Measurements from ENCODE around the gene ACADVL. TPM values are rescaled to one million over a fixed set of nuclear protein-coding genes. Genes with fewer than 3 reads are reported as not detected.
A peak's percentile ranks its signal among the peaks of the same experiment; 100 is the strongest.

The ACADVL gene
- total RNA-seq, 4 donors from 2014 or later, result 877 to 3,047 (median 1,981) TPM

GRCh38 chr17:7262935-7263800 is 43.4 kb downstream of the ACADVL start:
- Histone ChIP-seq H3K9me3 (no peaks in the 10 kb centered on the region), H3K36me3 (no peaks in the 10 kb centered on the region), H3K27ac (peak overlapping the region; percentile 88 to 96 (median 94)), H3K4me3 (peak overlapping the region; percentile 32 to 72 (median 53)), H3K4me1 (peaks cover 0 to 69% (median 31%) of the 10 kb centered on the region in 4 donors), H3K27me3 (peaks cover 42% of the 10 kb centered on the region)
- intact Hi-C loops (cut with DNase I; ENCODE audit: low total_unique reads), result no loop called here
- in situ Hi-C loops (cut with MboI; ENCODE audit: low pct_ligation_motif_present in 1 of 4, low pct_unique_long_range_greater_than_20kb in 1 of 4, low sequenced_read_pairs in 3 of 4), result no loop called here
- TF ChIP-seq EP300 (IDR thresholded peaks at IDR 0.05; ENCODE audit: low read depth) (peak; percentile 67), POLR2A (IDR thresholded peaks at IDR 0.05) (peak; percentile 95), POLR2AphosphoS5 (IDR thresholded peaks at IDR 0.05) (peak; percentile 6 to 90 (median 79)), CTCF (IDR thresholded peaks at IDR 0.05) (no peak)
- peak; percentile 95 for DNase-seq
- WGBS, 2 donors (ENCODE audit: low coverage in 1 of 2), result 3 to 11% methylated on average over 11 to 26 of the region's 26 CpGs

- TF ChIP-seq POLR2AphosphoS5 (IDR thresholded peaks at IDR 0.05) (peak in 1 of 3 donors; percentile 52), EP300 (IDR thresholded peaks at IDR 0.05; ENCODE audit: low read depth) (no peak)
- Histone ChIP-seq H3K27ac (peak overlapping the region; percentile 88 to 96 (median 94)), H3K27me3 (peaks cover 42% of the 10 kb centered on the region), H3K36me3 (no peaks in the 10 kb centered on the region), H3K4me1 (peaks cover 0 to 65% (median 30%) of the 10 kb centered on the region in 4 donors), H3K9me3 (no peaks in the 10 kb centered on the region), H3K4me3 (peak overlapping the region in 3 of 4 donors; percentile 46 to 72 (median 60))
- peak; percentile 76 for DNase-seq
- 38 to 40% methylated on average over 3 to 4 of the region's 4 CpGs for WGBS, 2 donors (ENCODE audit: low coverage in 1 of 2)
- in situ Hi-C loops (cut with MboI; ENCODE audit: low pct_ligation_motif_present in 1 of 4, low pct_unique_long_range_greater_than_20kb in 1 of 4, low sequenced_read_pairs in 3 of 4), result no loop called here
- intact Hi-C loops (cut with DNase I; ENCODE audit: low total_unique reads), result no loop called here
These were observed 44.0 kb downstream of the ACADVL start for GRCh38 chr17:7263801-7264078.

- intact Hi-C loops (cut with DNase I; ENCODE audit: low total_unique reads), result no loop called here
- TF ChIP-seq POLR2AphosphoS5 (IDR thresholded peaks at IDR 0.05) (no peak), EP300 (IDR thresholded peaks at IDR 0.05; ENCODE audit: low read depth) (no peak), CTCF (IDR thresholded peaks at IDR 0.05) (no peak), POLR2A (IDR thresholded peaks at IDR 0.05) (no peak)
- Histone ChIP-seq H3K27ac (peak overlapping the region; percentile 80 to 82 (median 82)), H3K9me3 (no peaks in the 10 kb centered on the region), H3K36me3 (no peaks in the 10 kb centered on the region), H3K4me1 (peaks cover 0 to 59% (median 26%) of the 10 kb centered on the region in 4 donors), H3K4me3 (no peak overlapping the region), H3K27me3 (peaks cover 30% of the 10 kb centered on the region)
- DNase-seq, result no peak
- in situ Hi-C loops (cut with MboI; ENCODE audit: low pct_ligation_motif_present in 1 of 4, low pct_unique_long_range_greater_than_20kb in 1 of 4, low sequenced_read_pairs in 3 of 4), result no loop called here
- 34 to 38% methylated on average over 1 of the region's 1 CpG for WGBS, 2 donors (ENCODE audit: low coverage in 1 of 2)
These were observed 47.0 kb downstream of the ACADVL start for GRCh38 chr17:7266784-7267183.

Small RNA genes lying within 50 kb of the gene (small RNA-seq; reads per million reads assigned to genes)
- gene AC120057.4 (0 reads per million in 4 donors), gene MIR324 (2.9 to 22.5 (median 15.3) reads per million in 4 donors), gene RF00019 (0 reads per million in 4 donors)

Other genes starting within 250 kb of the ACADVL start
- not detected for gene ALOX12, start 223.9 kb upstream of the ACADVL start, total RNA-seq
- gene RNASEK, start 207.3 kb upstream of the ACADVL start, total RNA-seq, result 100 to 1,000 TPM in 2 of 4 donors, 10 to 100 TPM in 2; 38.8 to 177 (median 118) TPM
- gene BCL6B, start 196.9 kb upstream of the ACADVL start, total RNA-seq, result 1 to 10 TPM in 1 of 4 donors, under 1 TPM in 2, not detected in 1; 0.32 to 1.8 (median 0.82) TPM
- 1 to 10 TPM in 3 of 4 donors, not detected in 1; 2.4 to 8.6 (median 3.5) TPM for gene SLC16A13, start 183.9 kb upstream of the ACADVL start, total RNA-seq
- gene SLC16A11, start 175.8 kb upstream of the ACADVL start, total RNA-seq, result 1 to 10 TPM in 2 of 4 donors, not detected in 2; 1.2 to 2.2 TPM
- 1 to 10 TPM in 2 of 4 donors, not detected in 2; 6.3 to 7.0 TPM for gene CLEC10A, start 139.7 kb upstream of the ACADVL start, total RNA-seq
- under 1 TPM in 1 of 4 donors, not detected in 3; 0.32 TPM for gene ASGR2, start 105.1 kb upstream of the ACADVL start, total RNA-seq
- gene ASGR1, start 40.6 kb upstream of the ACADVL start, total RNA-seq, result under 1 TPM in 2 of 4 donors, not detected in 2; 0.48 to 0.82 TPM
- gene DLG4, start 102 bp upstream of the ACADVL start, total RNA-seq, result 10 to 100 TPM in 1 of 4 donors, 1 to 10 TPM in 3; 2.4 to 15.7 (median 6.1) TPM
- gene DVL2, start 14.6 kb downstream of the ACADVL start, total RNA-seq, result 100 to 1,000 TPM in 2 of 4 donors, 10 to 100 TPM in 2; 35.9 to 182 (median 69.2) TPM
- 10 to 100 TPM; 20.6 to 33.5 (median 27.8) TPM for gene PHF23, start 19.5 kb downstream of the ACADVL start, total RNA-seq
- 100 to 1,000 TPM; 209 to 479 (median 394) TPM for gene GABARAP, start 22.5 kb downstream of the ACADVL start, total RNA-seq
- gene CTDNEP1, start 31.8 kb downstream of the ACADVL start, total RNA-seq, result 100 to 1,000 TPM in 1 of 4 donors, 10 to 100 TPM in 3; 52.3 to 113 (median 60.4) TPM
- gene ELP5, start 32.3 kb downstream of the ACADVL start, total RNA-seq, result 10 to 100 TPM in 3 of 4 donors, 1 to 10 TPM in 1; 4.9 to 36.2 (median 30.3) TPM
- 1,000 to 10,000 TPM in 1 of 4 donors, 100 to 1,000 TPM in 3; 571 to 1,162 (median 940) TPM for gene CLDN7, start 42.5 kb downstream of the ACADVL start, total RNA-seq
- gene SLC2A4, start 61.8 kb downstream of the ACADVL start, total RNA-seq, result 10 to 100 TPM in 3 of 4 donors, 1 to 10 TPM in 1; 9.7 to 35.5 (median 20.3) TPM
- 100 to 1,000 TPM in 1 of 4 donors, 10 to 100 TPM in 3; 23.1 to 151 (median 43.4) TPM for gene YBX2, start 74.7 kb downstream of the ACADVL start, total RNA-seq
- 100 to 1,000 TPM in 3 of 4 donors, 10 to 100 TPM in 1; 91.3 to 188 (median 149) TPM for gene EIF5A, start 87.7 kb downstream of the ACADVL start, total RNA-seq
- gene GPS2, start 95.4 kb downstream of the ACADVL start, total RNA-seq, result 100 to 1,000 TPM in 3 of 4 donors, 10 to 100 TPM in 1; 96.5 to 578 (median 150) TPM
- gene NEURL4, start 109.4 kb downstream of the ACADVL start, total RNA-seq, result 100 to 1,000 TPM in 1 of 4 donors, 10 to 100 TPM in 3; 27.8 to 109 (median 35.0) TPM
- 10 to 100 TPM in 2 of 4 donors, 1 to 10 TPM in 2; 4.8 to 21.0 (median 10.0) TPM for gene ACAP1, start 116.6 kb downstream of the ACADVL start, total RNA-seq
- 10 to 100 TPM in 1 of 4 donors, 1 to 10 TPM in 3; 1.2 to 10.8 (median 7.8) TPM for gene KCTD11, start 132.2 kb downstream of the ACADVL start, total RNA-seq
- not detected for gene TMEM95, start 135.2 kb downstream of the ACADVL start, total RNA-seq
- 100 to 1,000 TPM in 1 of 4 donors, 10 to 100 TPM in 3; 38.9 to 110 (median 53.2) TPM for gene TNK1, start 161.2 kb downstream of the ACADVL start, total RNA-seq
- 10 to 100 TPM; 13.2 to 32.4 (median 18.4) TPM for gene PLSCR3, start 174.6 kb downstream of the ACADVL start, total RNA-seq
- gene TMEM256, start 184.2 kb downstream of the ACADVL start, total RNA-seq, result 100 to 1,000 TPM in 2 of 4 donors, 10 to 100 TPM in 1, 1 to 10 TPM in 1; 10.0 to 129 (median 85.6) TPM
- 10 to 100 TPM in 1 of 4 donors, 1 to 10 TPM in 3; 2.2 to 12.3 (median 3.9) TPM for gene NLGN2, start 187.9 kb downstream of the ACADVL start, total RNA-seq
- gene SPEM1, start 200.4 kb downstream of the ACADVL start, total RNA-seq, result not detected
- gene SPEM2, start 205.7 kb downstream of the ACADVL start, total RNA-seq, result not detected
- not detected for gene SPEM3, start 208.9 kb downstream of the ACADVL start, total RNA-seq
- 10 to 100 TPM in 3 of 4 donors, 1 to 10 TPM in 1; 8.8 to 26.1 (median 16.3) TPM for gene TMEM102, start 215.5 kb downstream of the ACADVL start, total RNA-seq
- gene FGF11, start 219.6 kb downstream of the ACADVL start, total RNA-seq, result 1 to 10 TPM in 3 of 4 donors, not detected in 1; 1.6 to 2.4 (median 1.9) TPM
- 10 to 100 TPM in 1 of 4 donors, 1 to 10 TPM in 2, not detected in 1; 5.8 to 10.3 (median 8.9) TPM for gene CHRNB1, start 225.1 kb downstream of the ACADVL start, total RNA-seq